Measurements from ENCODE around the gene GLP1R. TPM values are rescaled to one million over a fixed set of nuclear protein-coding genes. Genes with fewer than 3 reads are reported as not detected.

The GLP1R gene
- polyA plus RNA-seq, 1 donor (not counting 4 experiments of a cell fraction or from before 2014, with no cell fraction given), result not detected

DNA sequence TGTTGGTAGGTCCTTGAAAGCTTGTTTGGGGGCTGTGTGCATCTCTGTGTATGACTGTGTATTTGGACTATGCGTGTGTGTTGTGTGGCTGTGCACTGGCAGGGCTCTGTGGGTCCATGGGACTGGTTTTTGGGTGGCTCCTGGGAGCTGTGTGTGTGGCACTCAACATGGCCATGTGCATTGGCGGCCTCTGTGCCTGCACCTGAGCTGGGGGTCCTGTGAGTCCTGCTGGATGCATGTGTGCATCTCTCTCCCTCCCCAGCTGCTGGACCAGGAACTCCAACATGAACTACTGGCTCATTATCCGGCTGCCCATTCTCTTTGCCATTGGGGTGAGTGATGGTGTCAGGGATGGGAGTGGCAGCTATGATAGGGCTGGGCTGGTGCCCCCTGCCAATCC lies 30.1 kb downstream of the GLP1R start:
- no peaks in the 10 kb centered on the region for H3K79me2 ChIP-seq (ENCODE audit: control insufficient read depth, insufficient read depth, low read length)
- H4K20me1 ChIP-seq (ENCODE audit: control insufficient read depth, extremely low read depth, insufficient read depth, low read length), result no peaks in the 10 kb centered on the region
- no peaks in the 10 kb centered on the region for H3K9me1 ChIP-seq (ENCODE audit: control insufficient read depth, extremely low read depth, insufficient read depth, low read length)
- no peak for TF ChIP-seq CTCF (optimal IDR thresholded peaks at IDR 0.05 in 1 of 3, IDR thresholded peaks at IDR 0.05 in 1 of 3, conservative IDR thresholded peaks at IDR 0.05 in 1 of 3; ENCODE audit: extremely low read depth in 1 of 3, insufficient read depth in 2 of 3, low read length in 3 of 3)
- no peak for TF ChIP-seq EZH2 (IDR thresholded peaks at IDR 0.05; ENCODE audit: low read length)
- H3K4me2 ChIP-seq (ENCODE audit: control insufficient read depth, extremely low read depth, insufficient read depth, low read depth, low read length), result no peak overlapping the region
- H3K4me1 ChIP-seq (ENCODE audit: control insufficient read depth, extremely low read depth, insufficient read depth, low read length), result no peaks in the 10 kb centered on the region
- H3K9me3 ChIP-seq (ENCODE audit: control insufficient read depth, low read depth, low read length), result no peaks in the 10 kb centered on the region
- no peak overlapping the region for H3K9ac ChIP-seq (ENCODE audit: control insufficient read depth, extremely low read depth, insufficient read depth, low read length)
- no peaks in the 10 kb centered on the region for H3K36me3 ChIP-seq (ENCODE audit: control insufficient read depth in 2 of 2, extremely low read depth in 1 of 2, insufficient read depth in 2 of 2, low read length in 2 of 2)
- FAIRE-seq, result no peak
- no peak for DNase-seq (ENCODE audit: low read depth, low spot score)
- H3K4me3 ChIP-seq (ENCODE audit: control insufficient read depth in 2 of 3, extremely low read depth in 1 of 3, insufficient read depth in 2 of 3, low read depth in 1 of 3, low read length in 3 of 3), result no peak overlapping the region
- dilution Hi-C loops (cut with MboI; ENCODE audit: extremely low pct_ligation_motif_present, low sequenced_read_pairs), result no loop called here
- H2AFZ ChIP-seq (ENCODE audit: control insufficient read depth, low read length), result no peak overlapping the region
- no peak overlapping the region for H3K27ac ChIP-seq (ENCODE audit: control insufficient read depth, insufficient read depth, low read length)
- peaks cover 3% of the 10 kb centered on the region for H3K27me3 ChIP-seq (ENCODE audit: control insufficient read depth, extremely low read depth, insufficient read depth, low read length)

GRCh38 chr6:39079197-39080125 lies 30.9 kb downstream of the GLP1R start:
- H3K4me2 ChIP-seq (ENCODE audit: control insufficient read depth, extremely low read depth, insufficient read depth, low read depth, low read length), result no peak overlapping the region
- dilution Hi-C loops (cut with MboI; ENCODE audit: extremely low pct_ligation_motif_present, low sequenced_read_pairs), result no loop called here
- H3K9me3 ChIP-seq (ENCODE audit: control insufficient read depth, low read depth, low read length), result no peaks in the 10 kb centered on the region
- H3K79me2 ChIP-seq (ENCODE audit: control insufficient read depth, insufficient read depth, low read length), result no peaks in the 10 kb centered on the region
- DNase-seq (ENCODE audit: low read depth, low spot score), result no peak
- no peak overlapping the region for H3K27ac ChIP-seq (ENCODE audit: control insufficient read depth, insufficient read depth, low read length)
- no peaks in the 10 kb centered on the region for H3K9me1 ChIP-seq (ENCODE audit: control insufficient read depth, extremely low read depth, insufficient read depth, low read length)
- FAIRE-seq, result no peak
- no peaks in the 10 kb centered on the region for H3K4me1 ChIP-seq (ENCODE audit: control insufficient read depth, extremely low read depth, insufficient read depth, low read length)
- no peaks in the 10 kb centered on the region for H4K20me1 ChIP-seq (ENCODE audit: control insufficient read depth, extremely low read depth, insufficient read depth, low read length)
- H3K36me3 ChIP-seq (ENCODE audit: control insufficient read depth in 2 of 2, extremely low read depth in 1 of 2, insufficient read depth in 2 of 2, low read length in 2 of 2), result no peaks in the 10 kb centered on the region
- no peak overlapping the region for H3K4me3 ChIP-seq (ENCODE audit: control insufficient read depth in 2 of 3, extremely low read depth in 1 of 3, insufficient read depth in 2 of 3, low read depth in 1 of 3, low read length in 3 of 3)
- TF ChIP-seq CTCF (optimal IDR thresholded peaks at IDR 0.05 in 1 of 3, IDR thresholded peaks at IDR 0.05 in 1 of 3, conservative IDR thresholded peaks at IDR 0.05 in 1 of 3; ENCODE audit: extremely low read depth in 1 of 3, insufficient read depth in 2 of 3, low read length in 3 of 3), result no peak
- no peak for TF ChIP-seq EZH2 (IDR thresholded peaks at IDR 0.05; ENCODE audit: low read length)
- no peak overlapping the region for H2AFZ ChIP-seq (ENCODE audit: control insufficient read depth, low read length)
- no peak overlapping the region for H3K9ac ChIP-seq (ENCODE audit: control insufficient read depth, extremely low read depth, insufficient read depth, low read length)
- peaks cover 3% of the 10 kb centered on the region for H3K27me3 ChIP-seq (ENCODE audit: control insufficient read depth, extremely low read depth, insufficient read depth, low read length)

Data from keratinocyte (primary cell).